Endometrial microvascular endothelial cells (primary cell): Measurements from ENCODE around the gene DPM2. TPM values are rescaled to one million over a fixed set of nuclear protein-coding genes. Genes with fewer than 3 reads are reported as not detected.

Source experiments
- in situ Hi-C: cut with HindIII; loops from 2 replicates; pipeline ENCODE4 v1.10.0; 2017; ENCODE audit warnings: low sequenced_read_pairs, low pct_unique_long_range_greater_than_20kb; ENCODE audit errors: inconsistent ontology term
- total RNA-seq: library from RNA; depleted of rRNA; stranded (reverse); fragments of >200 nt; gene quantifications from one replicate; pipeline ENCODE4 v1.2.3, GENCODE V29; 2015; ENCODE audit errors: inconsistent ontology term

DPM2 gene
- total RNA-seq, 1 donor from 2014 or later: 13.8 TPM

DNA sequence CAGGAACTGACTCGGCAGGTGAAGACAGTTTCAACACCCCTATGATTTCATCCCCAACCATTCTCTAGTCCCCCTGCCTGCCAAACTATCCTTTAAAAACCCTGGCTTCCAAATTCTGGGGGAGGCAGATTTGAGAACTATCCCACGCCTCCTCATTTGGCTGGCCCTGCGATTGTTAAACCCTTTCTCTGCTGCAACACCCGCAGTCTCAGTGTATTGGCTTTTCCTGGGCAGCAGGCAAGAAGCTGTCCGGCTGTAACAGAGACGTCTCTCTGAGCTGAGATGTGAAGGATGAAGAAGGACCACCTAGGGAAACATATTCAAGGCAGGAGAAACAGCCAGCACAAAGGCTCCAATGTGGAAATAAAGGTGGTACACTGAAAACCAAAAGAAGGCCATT, 44.8 kb downstream of the DPM2 start:
- in situ Hi-C loops: no loop called here

DNA sequence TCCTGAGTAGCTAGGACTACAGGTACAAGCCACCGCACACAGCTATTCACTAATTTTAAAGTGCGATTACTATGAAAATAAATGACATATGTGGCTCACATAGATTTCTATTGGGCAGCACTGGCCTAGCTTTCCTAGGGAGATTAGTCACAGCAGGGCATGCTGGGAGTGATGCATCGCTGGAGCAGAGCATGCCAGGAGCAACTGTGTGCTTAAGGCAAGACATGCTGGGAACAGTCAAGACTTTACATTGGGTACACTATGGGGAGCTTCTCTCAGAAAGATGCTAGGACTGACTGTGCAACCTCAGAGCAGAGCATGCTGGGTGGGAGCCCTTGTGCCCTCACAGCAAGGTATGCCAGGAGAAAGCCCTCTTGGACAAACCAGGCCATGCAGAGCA, 47.6 kb downstream of the DPM2 start:
- in situ Hi-C loops: no loop called here

DNA sequence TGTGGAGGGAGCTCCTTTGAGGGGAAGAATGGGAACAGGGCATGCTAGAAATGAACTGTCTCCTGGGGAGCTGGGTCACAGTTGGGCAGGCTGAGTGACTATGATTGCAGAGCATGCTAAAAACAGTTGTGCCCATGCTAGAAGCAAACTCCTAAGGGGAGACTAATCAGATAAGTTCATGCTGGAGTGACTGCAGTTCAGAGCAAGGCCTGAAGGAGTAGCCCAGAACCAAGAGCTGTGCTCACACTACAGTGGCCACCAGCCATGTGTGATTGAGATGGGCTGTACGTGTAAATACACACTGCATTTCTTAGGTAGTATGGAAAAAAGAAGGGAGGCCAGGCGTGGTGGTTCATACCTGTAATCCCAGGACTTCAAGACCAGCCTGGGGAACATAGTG, 49.9 kb downstream of the DPM2 start:
- in situ Hi-C loops: no loop called here

DNA sequence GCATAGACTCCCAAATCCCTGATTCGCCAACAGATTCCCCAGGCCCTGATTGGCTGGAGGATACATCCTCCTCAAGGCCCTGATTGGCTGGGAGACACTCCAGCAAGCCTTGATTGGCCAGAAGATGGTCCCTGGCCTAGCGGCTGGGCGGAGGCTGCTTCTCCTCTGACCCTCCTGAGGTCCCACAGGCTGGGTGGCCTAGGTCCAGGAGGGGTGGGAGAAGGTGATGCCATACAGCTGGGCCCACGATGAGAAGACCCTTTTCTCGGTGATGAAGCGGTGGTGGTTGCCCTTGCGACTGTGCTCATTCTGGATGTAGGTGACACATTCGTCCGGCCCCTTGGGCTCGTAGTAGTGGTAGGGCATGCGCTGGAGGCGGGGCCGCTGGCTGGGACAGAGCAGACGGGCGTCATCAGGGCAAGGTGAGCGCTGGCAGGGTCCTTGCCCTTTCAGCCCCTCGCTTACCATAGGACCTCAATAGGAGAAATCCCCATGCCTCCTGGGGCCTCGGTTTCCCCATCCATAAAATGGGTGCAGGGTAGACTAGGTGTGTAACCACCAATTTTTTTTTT, 51.2 kb downstream of the DPM2 start:
- in situ Hi-C loops: no loop called here

DNA sequence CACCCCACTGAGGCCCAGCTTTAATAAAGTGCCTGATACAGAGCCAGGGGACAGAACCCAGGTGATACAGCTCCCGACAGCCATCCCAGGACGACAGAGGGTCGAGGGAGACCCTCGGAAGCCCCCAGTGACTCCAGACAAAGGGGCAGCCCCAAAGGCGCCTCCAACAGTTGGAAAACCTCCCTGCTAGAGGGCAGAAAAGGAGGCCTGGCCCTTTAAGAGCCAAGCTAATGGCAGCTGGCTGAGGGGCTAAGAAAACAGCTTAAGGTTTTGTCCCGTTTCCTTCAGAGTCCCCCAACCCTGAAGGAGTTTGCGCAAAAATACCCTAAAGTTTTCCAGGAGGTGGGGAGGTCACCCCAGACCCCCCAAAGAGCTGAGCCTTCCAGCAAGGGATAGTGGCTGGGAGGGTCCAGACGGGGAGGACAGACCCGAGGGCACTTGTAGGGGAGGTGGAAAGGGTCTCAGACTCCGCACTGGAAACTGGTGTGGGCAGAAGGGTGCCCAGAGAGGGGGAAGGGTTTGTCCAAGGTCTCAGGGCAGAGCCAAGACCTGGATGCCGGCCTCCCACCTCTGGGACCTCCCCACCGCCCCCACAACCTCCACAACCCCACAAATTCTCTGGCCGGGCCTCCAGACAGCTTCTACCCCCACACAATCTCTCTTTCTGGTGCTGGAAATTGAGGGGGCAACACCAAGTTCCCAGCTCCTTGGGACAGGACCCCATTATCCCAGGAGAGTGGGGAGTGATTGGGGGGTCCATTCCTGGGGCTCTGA, 52.0 kb downstream of the DPM2 start:
- in situ Hi-C loops: no loop called here

Other genes with a start within 250 kb of the DPM2 start
- not detected for gene CFAP157, start 230.9 kb downstream of the DPM2 start, total RNA-seq
- gene PTRH1, start 222.2 kb downstream of the DPM2 start, total RNA-seq: 59.7 TPM
- gene TTC16, start 221.8 kb downstream of the DPM2 start, total RNA-seq: not detected
- 26.4 TPM for gene TOR2A, start 202.6 kb downstream of the DPM2 start, total RNA-seq
- 70.3 TPM for gene SH2D3C, start 159.2 kb downstream of the DPM2 start, total RNA-seq
- gene CDK9, start 151.8 kb downstream of the DPM2 start, total RNA-seq: 118 TPM
- gene FPGS, start 135.0 kb downstream of the DPM2 start, total RNA-seq: 52.2 TPM
- 436 TPM for gene ENG, start 83.2 kb downstream of the DPM2 start, total RNA-seq
- gene AK1, start 60.2 kb downstream of the DPM2 start, total RNA-seq: 110 TPM
- gene ST6GALNAC6, start 38.3 kb downstream of the DPM2 start, total RNA-seq: 50.3 TPM
- gene ST6GALNAC4, start 20.8 kb downstream of the DPM2 start, total RNA-seq: 107 TPM
- not detected for gene PIP5KL1, start 7.1 kb downstream of the DPM2 start, total RNA-seq
- 4.6 TPM for gene EEIG1, start 43.1 kb upstream of the DPM2 start, total RNA-seq
- gene NAIF1, start 129.5 kb upstream of the DPM2 start, total RNA-seq: 12.9 TPM
- gene SLC25A25, start 130.4 kb upstream of the DPM2 start, total RNA-seq: 23.6 TPM
- 96.1 TPM for gene PTGES2, start 189.9 kb upstream of the DPM2 start, total RNA-seq
- gene LCN2, start 211.6 kb upstream of the DPM2 start, total RNA-seq: not detected
- 151 TPM for gene BBLN, start 222.4 kb upstream of the DPM2 start, total RNA-seq